Activated CD4-positive, alpha-beta T cell treated with anti-CD3 and anti-CD28 coated beads, Interleukin-2, amount 50 U/mL, for 1 hour (primary cell): Measurements from ENCODE around the gene MCTP1.

Experiments used
- DNase-seq: peaks from one replicate; pipeline ENCODE4 v3.0.0-alpha.2; 2020

The MCTP1 gene

GRCh38 chr5:94793816-94794198 is 491.1 kb downstream of the MCTP1 start:
- no peak for DNase-seq

GRCh38 chr5:94793113-94793815 is 491.6 kb downstream of the MCTP1 start:
- DNase-seq = no peak

GRCh38 chr5:94791829-94792228 is 493.1 kb downstream of the MCTP1 start:
- DNase-seq = no peak

- DNase-seq = no peak
These were observed 496.4 kb downstream of the MCTP1 start for GRCh38 chr5:94788527-94788926.

GRCh38 chr5:94784536-94785505 is 500.1 kb downstream of the MCTP1 start:
- DNase-seq = no peak

GRCh38 chr5:94782383-94782782 is 502.5 kb downstream of the MCTP1 start:
- no peak for DNase-seq

- no peak for DNase-seq
These were observed 505.2 kb downstream of the MCTP1 start for GRCh38 chr5:94779684-94780083.

- DNase-seq = no peak
These were observed 506.2 kb downstream of the MCTP1 start for GRCh38 chr5:94778732-94779131.

- no peak for DNase-seq
These were observed 506.6 kb downstream of the MCTP1 start for GRCh38 chr5:94778299-94778698.

GRCh38 chr5:94777056-94777880 is 507.6 kb downstream of the MCTP1 start:
- DNase-seq = no peak

- DNase-seq = no peak
These were observed 508.7 kb downstream of the MCTP1 start for GRCh38 chr5:94776167-94776566.

GRCh38 chr5:94775088-94775487 is 509.8 kb downstream of the MCTP1 start:
- no peak for DNase-seq

- no peak for DNase-seq
These were observed 513.2 kb downstream of the MCTP1 start for GRCh38 chr5:94771742-94772141.

GRCh38 chr5:94769996-94770395 is 514.9 kb downstream of the MCTP1 start:
- no peak for DNase-seq

- no peak for DNase-seq
These were observed 523.1 kb downstream of the MCTP1 start for GRCh38 chr5:94761786-94762185.

GRCh38 chr5:94761055-94761454 is 523.8 kb downstream of the MCTP1 start:
- DNase-seq = no peak

GRCh38 chr5:94759961-94760360 is 524.9 kb downstream of the MCTP1 start:
- DNase-seq = no peak

- no peak for DNase-seq
These were observed 525.9 kb downstream of the MCTP1 start for GRCh38 chr5:94759022-94759421.

- DNase-seq = no peak
These were observed 530.1 kb downstream of the MCTP1 start for GRCh38 chr5:94754824-94755223.

- DNase-seq = no peak
These were observed 533.4 kb downstream of the MCTP1 start for GRCh38 chr5:94751460-94751859.

- DNase-seq = no peak
These were observed 534.2 kb downstream of the MCTP1 start for GRCh38 chr5:94750681-94751080.

GRCh38 chr5:94749042-94749441 is 535.9 kb downstream of the MCTP1 start:
- no peak for DNase-seq

- no peak for DNase-seq
These were observed 536.7 kb downstream of the MCTP1 start for GRCh38 chr5:94748212-94748611.
